Parathyroid adenoma (tissue), 2 donors: ENCODE measurements around the gene CPEB1.
"Not testable (repeated sequence)": the region's sequence is repeated elsewhere in the genome, so short reads cannot be mapped to it uniquely, and the experiment has no call there.

Experiments
- H2AFZ ChIP-seq: fragments of 300-600 bp; sonication (generic); one replicate; pipeline ENCODE4 v1.7.0; 2017; ENCODE audit warnings: antibody characterized with exemption, mild to moderate bottlenecking
- H3K27ac ChIP-seq: fragments of 300-600 bp; sonication (generic); one replicate; pipeline ENCODE4 v1.7.0; 2017
- H3K27me3 ChIP-seq: fragments of 300-600 bp; sonication (generic); one replicate; pipeline ENCODE4 v1.7.0; 2017; ENCODE audit warnings: low read length; ENCODE audit not compliant: control insufficient read depth, insufficient read depth
- H3K36me3 ChIP-seq: fragments of 300-600 bp; sonication (generic); one replicate; pipeline ENCODE4 v1.7.0; 2017; ENCODE audit warnings: low read length; ENCODE audit not compliant: control insufficient read depth, insufficient read depth
- H3K4me1 ChIP-seq: fragments of 300-600 bp; sonication (generic); one replicate; pipeline ENCODE4 v1.7.0; 2017; ENCODE audit warnings: control low read depth
- H3K4me2 ChIP-seq: fragments of 300-600 bp; sonication (generic); one replicate; pipeline ENCODE4 v1.7.0; 2017; ENCODE audit warnings: low read length
- H3K4me3 ChIP-seq: fragments of 300-600 bp; sonication (generic); one replicate; pipeline ENCODE4 v1.7.0; 2017; ENCODE audit warnings: low read depth, low read length
- H3K79me2 ChIP-seq: fragments of 300-600 bp; sonication (generic); one replicate; pipeline ENCODE4 v1.7.0; 2017; ENCODE audit warnings: control low read depth
- H3K9ac ChIP-seq: fragments of 300-600 bp; sonication (generic); one replicate; pipeline ENCODE4 v1.7.0; 2017; ENCODE audit warnings: mild to moderate bottlenecking
- H3K9me3 ChIP-seq: fragments of 300-600 bp; sonication (generic); one replicate; pipeline ENCODE4 v1.7.0; 2017; ENCODE audit warnings: low read length; ENCODE audit not compliant: control insufficient read depth
- TF ChIP-seq, protein P1 (sequence below): fragments of 300-600 bp; sonication (generic); IDR thresholded peaks from one replicate; pipeline ENCODE4 v1.7.0; 2017; ENCODE audit warnings: antibody characterized with exemption, mild to moderate bottlenecking
- donor health status: primary hyperparathyroidism.

The CPEB1 gene

GRCh38 chr15:82530006-82530405 lies 117.2 kb downstream of the CPEB1 start:
- H3K9me3 ChIP-seq = no peaks in the 10 kb centered on the region
- H2AFZ ChIP-seq = no peak overlapping the region
- no peaks in the 10 kb centered on the region for H3K27me3 ChIP-seq
- H3K9ac ChIP-seq = no peak overlapping the region
- no peaks in the 10 kb centered on the region for H3K79me2 ChIP-seq
- no peak overlapping the region for H3K4me3 ChIP-seq
- TF ChIP-seq, protein P1, sequence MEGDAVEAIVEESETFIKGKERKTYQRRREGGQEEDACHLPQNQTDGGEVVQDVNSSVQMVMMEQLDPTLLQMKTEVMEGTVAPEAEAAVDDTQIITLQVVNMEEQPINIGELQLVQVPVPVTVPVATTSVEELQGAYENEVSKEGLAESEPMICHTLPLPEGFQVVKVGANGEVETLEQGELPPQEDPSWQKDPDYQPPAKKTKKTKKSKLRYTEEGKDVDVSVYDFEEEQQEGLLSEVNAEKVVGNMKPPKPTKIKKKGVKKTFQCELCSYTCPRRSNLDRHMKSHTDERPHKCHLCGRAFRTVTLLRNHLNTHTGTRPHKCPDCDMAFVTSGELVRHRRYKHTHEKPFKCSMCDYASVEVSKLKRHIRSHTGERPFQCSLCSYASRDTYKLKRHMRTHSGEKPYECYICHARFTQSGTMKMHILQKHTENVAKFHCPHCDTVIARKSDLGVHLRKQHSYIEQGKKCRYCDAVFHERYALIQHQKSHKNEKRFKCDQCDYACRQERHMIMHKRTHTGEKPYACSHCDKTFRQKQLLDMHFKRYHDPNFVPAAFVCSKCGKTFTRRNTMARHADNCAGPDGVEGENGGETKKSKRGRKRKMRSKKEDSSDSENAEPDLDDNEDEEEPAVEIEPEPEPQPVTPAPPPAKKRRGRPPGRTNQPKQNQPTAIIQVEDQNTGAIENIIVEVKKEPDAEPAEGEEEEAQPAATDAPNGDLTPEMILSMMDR = no peak
- H3K4me2 ChIP-seq = no peak overlapping the region
- no peaks in the 10 kb centered on the region for H3K4me1 ChIP-seq
- no peak overlapping the region for H3K27ac ChIP-seq
- H3K36me3 ChIP-seq = no peaks in the 10 kb centered on the region

DNA sequence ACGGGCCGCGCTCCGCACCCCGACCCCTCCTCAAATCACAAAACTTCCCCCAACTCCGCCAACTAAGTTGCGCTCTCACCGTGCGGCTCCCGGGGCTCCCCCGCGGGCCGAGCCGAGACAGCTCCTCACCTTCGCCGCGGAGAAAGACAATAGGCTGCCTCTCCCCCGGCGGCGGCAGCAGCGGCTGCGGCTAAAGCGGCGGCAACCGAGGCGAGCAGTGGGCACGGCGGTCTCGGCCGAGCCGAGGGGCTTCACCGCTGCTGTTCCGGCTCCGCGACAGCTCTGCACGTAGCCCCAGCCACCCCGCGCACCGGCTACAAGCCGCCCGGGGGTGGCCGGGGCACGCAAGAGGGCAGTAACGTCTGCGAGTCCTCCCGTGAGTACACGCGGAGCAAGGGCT lies 133.6 kb downstream of the CPEB1 start:
- not testable (repeated sequence) for H3K4me1 ChIP-seq, H3K9me3 ChIP-seq, H3K36me3 ChIP-seq, H2AFZ ChIP-seq, H3K4me3 ChIP-seq, H3K9ac ChIP-seq, H3K4me2 ChIP-seq, H3K79me2 ChIP-seq, H3K27me3 ChIP-seq, H3K27ac ChIP-seq

- H3K9ac ChIP-seq, H3K9me3 ChIP-seq, H3K79me2 ChIP-seq, H3K4me3 ChIP-seq, H3K27ac ChIP-seq, H3K36me3 ChIP-seq, H2AFZ ChIP-seq, H3K4me2 ChIP-seq, H3K27me3 ChIP-seq, H3K4me1 ChIP-seq: not testable (repeated sequence)
Measured at GRCh38 chr15:82507693-82508092, 139.5 kb downstream of the CPEB1 start.

DNA sequence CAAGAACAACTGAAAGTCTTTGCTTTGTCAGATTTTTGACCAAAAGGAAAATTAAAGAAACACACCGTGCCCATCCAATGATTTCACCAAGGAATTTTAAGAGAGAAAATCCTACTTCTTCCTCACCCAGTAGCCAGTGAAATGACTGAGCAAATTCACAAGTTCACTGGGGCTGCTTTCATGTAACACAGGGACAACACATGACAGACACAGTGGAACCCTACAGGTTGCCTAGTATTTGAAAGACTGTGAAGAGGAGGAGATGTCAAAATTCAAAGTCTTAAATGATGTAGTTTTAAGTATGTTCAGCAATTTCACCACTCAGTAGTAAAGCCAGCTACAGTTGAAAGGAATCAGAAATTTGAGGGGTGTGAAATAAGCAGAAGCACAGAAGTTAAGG lies 140.1 kb downstream of the CPEB1 start:
- not testable (repeated sequence) for H3K9ac ChIP-seq, H3K4me1 ChIP-seq, H2AFZ ChIP-seq, H3K4me3 ChIP-seq, H3K79me2 ChIP-seq, H3K27me3 ChIP-seq, H3K9me3 ChIP-seq, H3K4me2 ChIP-seq, H3K36me3 ChIP-seq, H3K27ac ChIP-seq

- not testable (repeated sequence) for H3K9me3 ChIP-seq, H3K27ac ChIP-seq, H2AFZ ChIP-seq, H3K4me1 ChIP-seq, H3K4me2 ChIP-seq, H3K36me3 ChIP-seq, H3K79me2 ChIP-seq, H3K27me3 ChIP-seq, H3K9ac ChIP-seq, H3K4me3 ChIP-seq
Measured at GRCh38 chr15:82505842-82506241, 141.3 kb downstream of the CPEB1 start.

- H3K4me1 ChIP-seq, H3K27me3 ChIP-seq, H3K9me3 ChIP-seq, H3K4me3 ChIP-seq, H3K36me3 ChIP-seq, H3K4me2 ChIP-seq, H3K9ac ChIP-seq, H3K79me2 ChIP-seq, H2AFZ ChIP-seq, H3K27ac ChIP-seq: not testable (repeated sequence)
Measured at GRCh38 chr15:82504074-82504473, 143.1 kb downstream of the CPEB1 start.

- not testable (repeated sequence) for H3K9me3 ChIP-seq, H3K27me3 ChIP-seq, H2AFZ ChIP-seq, H3K9ac ChIP-seq, H3K4me1 ChIP-seq, H3K27ac ChIP-seq, H3K4me3 ChIP-seq, H3K79me2 ChIP-seq, H3K4me2 ChIP-seq, H3K36me3 ChIP-seq
Measured at GRCh38 chr15:82502700-82503339, 144.3 kb downstream of the CPEB1 start.

DNA sequence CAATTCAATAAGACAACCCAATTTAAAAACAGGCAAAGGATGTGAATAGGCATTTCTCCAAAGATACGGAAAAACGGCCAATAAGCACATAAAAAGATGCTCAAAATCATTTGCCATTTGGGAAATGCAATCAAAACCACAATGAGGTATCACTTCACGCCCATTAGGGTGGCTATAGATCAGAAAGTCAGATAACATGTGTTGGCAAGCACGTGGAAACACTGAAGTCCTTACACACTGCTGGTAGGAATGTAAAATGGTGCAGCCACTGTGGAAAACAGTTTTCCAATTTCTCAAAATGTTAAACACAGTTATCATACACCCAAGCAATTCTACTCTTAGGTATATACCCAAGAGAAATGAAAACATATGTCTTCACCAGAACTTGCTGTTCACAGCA lies 146.4 kb downstream of the CPEB1 start:
- not testable (repeated sequence) for H3K4me1 ChIP-seq, H3K27me3 ChIP-seq, H3K79me2 ChIP-seq, H3K9me3 ChIP-seq, H3K4me3 ChIP-seq, H3K36me3 ChIP-seq, H3K4me2 ChIP-seq, H3K9ac ChIP-seq, H3K27ac ChIP-seq, H2AFZ ChIP-seq

GRCh38 chr15:82497978-82498377 lies 149.2 kb downstream of the CPEB1 start:
- H3K9me3 ChIP-seq, H3K4me1 ChIP-seq, H3K36me3 ChIP-seq, H2AFZ ChIP-seq, H3K27ac ChIP-seq, H3K4me2 ChIP-seq, H3K9ac ChIP-seq, H3K27me3 ChIP-seq, H3K79me2 ChIP-seq, H3K4me3 ChIP-seq: not testable (repeated sequence)
